T-cell (primary cell): ENCODE data around the gene SRCIN1. TPM values are rescaled to one million over a fixed set of nuclear protein-coding genes. Genes with fewer than 3 reads are reported as not detected.
"Not testable (repeated sequence)": the region's sequence is repeated elsewhere in the genome, so short reads cannot be mapped to it uniquely, and the experiment has no call there.

Experiments
- ATAC-seq, 4 experiments: fragments of 200-7000 bp in 3 of 4; fragments of 150-1000 bp in 1 of 4; cut with Tn5 transposase; replicated peaks in 1 of 4; 1 replicate in 3 of 4; 2 replicates in 1 of 4; pipeline ENCODE4 v1.10.0; 2021; ENCODE audit warnings: moderate library complexity in 3 of 4, mild to moderate bottlenecking in 2 of 4, moderate number of reproducible peaks in 1 of 4
- CTCF ChIA-PET, 2 donors: fragments of 300-600 bp; sonication (Branson Sonifier 250); formaldehyde crosslinking; loops; one replicate each; lab custom pipeline; 2022; ENCODE audit warnings: antibody characterized with exemption in 2 of 2; lab: Charles Lee
- POLR2A ChIA-PET, 2 donors: fragments of 300-600 bp; sonication (Branson Sonifier 250); formaldehyde crosslinking; loops; one replicate each; lab custom pipeline; 2022; ENCODE audit warnings: antibody characterized with exemption in 2 of 2; lab: Charles Lee
- DNase-seq, 35 experiments: peaks; one replicate each; pipeline versions ENCODE4 v3.0.0 to v3.0.0-alpha.2; 2013 to 2023
- H3K27ac ChIP-seq: one replicate; pipeline ENCODE4 v1.5.1; 2013; ENCODE audit warnings: low read length
- H3K27me3 ChIP-seq, 2 experiments: replicated peaks in 1 of 2; 1 replicate in 1 of 2; 2 replicates in 1 of 2; pipeline versions ENCODE4 v1.6.1 to v1.7.0; 2013; ENCODE audit warnings: low read length in 1 of 2, mixed read lengths in 1 of 2; ENCODE audit not compliant: control insufficient read depth in 2 of 2, insufficient read depth in 2 of 2; ENCODE audit errors: extremely low read depth in 1 of 2
- H3K36me3 ChIP-seq, 2 donors: 1 replicate in 1 of 2; 2 replicates in 1 of 2; pipeline versions ENCODE4 v1.6.1 to v1.7.0; 2013; ENCODE audit warnings: low read length in 1 of 2; ENCODE audit not compliant: control insufficient read depth in 2 of 2, insufficient read depth in 1 of 2; ENCODE audit errors: extremely low read depth in 1 of 2
- H3K4me1 ChIP-seq, 2 experiments: 1 replicate in 1 of 2; 2 replicates in 1 of 2; pipeline versions ENCODE4 v1.6.1 to v1.7.0; 2013; ENCODE audit warnings: low read length in 2 of 2, mixed read lengths in 1 of 2; ENCODE audit not compliant: insufficient read depth in 2 of 2, control insufficient read depth in 1 of 2; ENCODE audit errors: extremely low read depth in 1 of 2
- H3K4me3 ChIP-seq, 2 donors: 1 replicate in 1 of 2; 2 replicates in 1 of 2; pipeline versions ENCODE4 v1.5.1 to v1.7.0; 2013; ENCODE audit warnings: mild to moderate bottlenecking in 2 of 2, low read length in 1 of 2, moderate library complexity in 1 of 2; ENCODE audit not compliant: control insufficient read depth in 1 of 2; ENCODE audit errors: extremely low read depth in 1 of 2
- H3K9me3 ChIP-seq: 2 replicates; pipeline ENCODE4 v1.7.0; 2013
- H3K27ac Mint-ChIP-seq, 2 donors: one replicate each; pipeline ENCODE4 v1.8.0; 2020 to 2021; ENCODE audit warnings: mild to moderate bottlenecking in 2 of 2, mixed read lengths in 2 of 2
- H3K27me3 Mint-ChIP-seq, 2 donors: one replicate each; pipeline ENCODE4 v1.8.0; 2021 to 2022; ENCODE audit warnings: mixed read lengths in 2 of 2
- H3K36me3 Mint-ChIP-seq: one replicate; pipeline ENCODE4 v1.8.0; 2021; ENCODE audit warnings: mixed read lengths
- H3K4me1 Mint-ChIP-seq, 3 donors: one replicate each; pipeline ENCODE4 v1.8.0; 2020 to 2022; ENCODE audit warnings: mixed read lengths in 3 of 3, mild to moderate bottlenecking in 1 of 3
- H3K4me3 Mint-ChIP-seq, 3 donors: one replicate each; pipeline ENCODE4 v1.8.0; 2020 to 2022; ENCODE audit warnings: mild to moderate bottlenecking in 3 of 3, mixed read lengths in 3 of 3, moderate library complexity in 3 of 3
- H3K9me3 Mint-ChIP-seq, 3 donors: one replicate each; pipeline ENCODE4 v1.8.0; 2020 to 2022; ENCODE audit warnings: mixed read lengths in 3 of 3
- WGBS: methylation state at CpG from one replicate; pipeline ENCODE4 v1.1.5; 2013; ENCODE audit warnings: missing lambda C conversion rate; ENCODE audit not compliant: insufficient coverage; 5-methylcytosine and 5-hydroxymethylcytosine counted together
- total RNA-seq, 35 experiments: library from RNA in 6 of 35; stranded (reverse) in 6 of 35; fragments of 120-200 nt in 1 of 35; gene quantifications; one replicate each; pipeline versions ENCODE4 v1.2.1 to v1.2.4 and lab custom pipeline; 2013 to 2026

SRCIN1 gene
- under 1 TPM in 4 of 5 donors, not detected in 1; 0.13 to 0.85 (median 0.28) TPM for total RNA-seq
- 0.15 TPM for total RNA-seq (2013)
- 0 to 0.37 (median 0.06) reads per million in 29 experiments for total RNA-seq (lab: John Stamatoyannopoulos, UW)

GRCh38 chr17:38605841-38606645 is at the start of gene SRCIN1:
Gene SRCIN1 (minus strand): TSS chr17:38605952. CDS start chr17:38605705, 247 bp downstream.
- Histone ChIP-seq H3K9me3 (no peaks in the 10 kb centered on the region), H3K4me3 (peak within 1 kb of the TSS; percentile 49 to 59), H3K36me3 (no peaks in the 10 kb centered on the region), H3K4me1 (peaks cover 3 to 27% of the 10 kb centered on the region in 2 experiments), H3K27me3 (peaks cover 10 to 94% of the 10 kb centered on the region in 2 experiments), H3K27ac (no peak within 1 kb of the TSS)
- H3K27me3 Mint-ChIP-seq = peaks cover 48 to 71% of the 10 kb centered on the region in 2 donors
- ChIA-PET CTCF (interaction anchor here in 1 of 2 donors (0.7 kb wide), 1 partner anchor 11 kb away, joined by 3 read pairs; no protein-coding TSS in a partner anchor), POLR2A (no interaction called here)
- ATAC-seq (peak; percentile 49 to 59 (median 52)), DNase-seq (peak in 23 of 35 experiments; percentile 12 to 55 (median 25))
- peaks cover 17 to 21% (median 19%) of the 10 kb centered on the region in 3 donors for H3K4me1 Mint-ChIP-seq
- H3K27ac Mint-ChIP-seq = no peak within 1 kb of the TSS
- no peaks in the 10 kb centered on the region for H3K9me3 Mint-ChIP-seq
- peak within 1 kb of the TSS; percentile 54 to 77 (median 68) for H3K4me3 Mint-ChIP-seq
- H3K36me3 Mint-ChIP-seq = no peaks in the 10 kb centered on the region
- WGBS = 2% methylated on average over 89 of the region's 105 CpGs

GRCh38 chr17:38654411-38655398 is 49.0 kb upstream of the SRCIN1 start:
- H3K4me1 ChIP-seq = peaks cover 0 to 19% of the 10 kb centered on the region in 2 experiments
- no peak overlapping the region for H3K4me3 ChIP-seq
- no peak overlapping the region for H3K27ac ChIP-seq
- H3K36me3 ChIP-seq = no peaks in the 10 kb centered on the region
- no peak for DNase-seq
- Mint-ChIP-seq H3K9me3 (no peaks in the 10 kb centered on the region), H3K4me3 (no peak overlapping the region), H3K27ac (no peak overlapping the region), H3K36me3 (no peaks in the 10 kb centered on the region), H3K4me1 (peaks cover 14 to 26% (median 21%) of the 10 kb centered on the region in 3 donors), H3K27me3 (peaks cover 24 to 47% of the 10 kb centered on the region in 2 donors)
- WGBS = 24% methylated on average over 10 of the region's 21 CpGs
- CTCF ChIA-PET = interaction anchor here in 1 of 2 donors (0.5 kb wide), 1 partner anchor 183 kb away, joined by 3 read pairs; no protein-coding TSS in a partner anchor
- POLR2A ChIA-PET = no interaction called here
- ATAC-seq = peak in 1 of 4 experiments; percentile 57
- no peaks in the 10 kb centered on the region for H3K9me3 ChIP-seq
- peaks cover 0 to 56% of the 10 kb centered on the region in 2 experiments for H3K27me3 ChIP-seq

- no peak overlapping the region for H3K4me3 ChIP-seq
- Mint-ChIP-seq H3K27ac (no peak overlapping the region), H3K9me3 (no peaks in the 10 kb centered on the region), H3K4me3 (no peak overlapping the region), H3K27me3 (peaks cover 23 to 46% of the 10 kb centered on the region in 2 donors), H3K36me3 (no peaks in the 10 kb centered on the region), H3K4me1 (peaks cover 12 to 24% (median 19%) of the 10 kb centered on the region in 3 donors)
- ChIA-PET POLR2A (interaction anchor here in 1 of 2 donors (0.6 kb wide), 1 partner anchor 171 kb away, joined by 3 read pairs; the partner anchor contains the start of gene CWC25), CTCF (interaction anchor here in 1 of 2 donors (0.5 kb wide), 1 partner anchor 184 kb away, joined by 3 read pairs; no protein-coding TSS in a partner anchor)
- WGBS = no CpG with 5 or more reads among the region's 5 CpGs
- peaks cover 0 to 16% of the 10 kb centered on the region in 2 experiments for H3K4me1 ChIP-seq
- H3K36me3 ChIP-seq = no peaks in the 10 kb centered on the region
- ATAC-seq (no peak), DNase-seq (no peak)
- no peak overlapping the region for H3K27ac ChIP-seq
- H3K9me3 ChIP-seq = no peaks in the 10 kb centered on the region
- H3K27me3 ChIP-seq = peaks cover 0 to 51% of the 10 kb centered on the region in 2 experiments
Observed at GRCh38 chr17:38653679-38654078, 47.9 kb upstream of the SRCIN1 start.

- Histone ChIP-seq H3K27ac (no peak overlapping the region), H3K27me3 (peaks cover 0 to 47% of the 10 kb centered on the region in 2 experiments), H3K9me3 (no peaks in the 10 kb centered on the region), H3K36me3 (no peaks in the 10 kb centered on the region), H3K4me3 (no peak overlapping the region), H3K4me1 (peaks cover 0 to 11% of the 10 kb centered on the region in 2 experiments)
- DNase-seq (no peak), ATAC-seq (no peak)
- H3K4me1 Mint-ChIP-seq = peaks cover 7 to 20% (median 15%) of the 10 kb centered on the region in 3 donors
- no peak overlapping the region for H3K27ac Mint-ChIP-seq
- POLR2A ChIA-PET = interaction anchor here in 1 of 2 donors (0.6 kb wide), 1 partner anchor 172 kb away, joined by 3 read pairs; the partner anchor contains the start of gene CWC25
- H3K27me3 Mint-ChIP-seq = peaks cover 20 to 41% of the 10 kb centered on the region in 2 donors
- no peak overlapping the region for H3K4me3 Mint-ChIP-seq
- WGBS = 67% methylated on average over 1 of the region's 1 CpG
- H3K9me3 Mint-ChIP-seq = no peaks in the 10 kb centered on the region
- no peaks in the 10 kb centered on the region for H3K36me3 Mint-ChIP-seq
- CTCF ChIA-PET = no interaction called here
Observed at GRCh38 chr17:38653230-38653629, 47.5 kb upstream of the SRCIN1 start.

- ATAC-seq, CTCF ChIA-PET, H3K4me1 Mint-ChIP-seq, H3K9me3 ChIP-seq, H3K27ac Mint-ChIP-seq, H3K27ac ChIP-seq, H3K36me3 ChIP-seq, H3K4me1 ChIP-seq, H3K4me3 ChIP-seq, H3K9me3 Mint-ChIP-seq, H3K36me3 Mint-ChIP-seq, H3K4me3 Mint-ChIP-seq, DNase-seq: not testable (repeated sequence)
- POLR2A ChIA-PET = interaction anchor here in 1 of 2 donors (0.6 kb wide), 1 partner anchor 22 kb away, joined by 5 read pairs; no protein-coding TSS in a partner anchor
- 72% methylated on average over 5 of the region's 11 CpGs for WGBS
- peaks cover 0 to 25% of the 10 kb centered on the region in 2 experiments for H3K27me3 ChIP-seq
- peaks cover 18 to 25% of the 10 kb centered on the region in 2 donors for H3K27me3 Mint-ChIP-seq
Observed at GRCh38 chr17:38650653-38651173, 45.0 kb upstream of the SRCIN1 start.
